Fibroblast of skin of back (primary cell): ENCODE measurements around the gene NELL1. TPM values are rescaled to one million over a fixed set of nuclear protein-coding genes. Genes with fewer than 3 reads are reported as not detected.
A peak's percentile ranks its signal among the peaks of the same experiment; 100 is the strongest.

ENCODE experiments used
- DNase-seq: peaks from one replicate; pipeline ENCODE4 v3.0.0-alpha.2; 2013
- polyA plus RNA-seq, 2 experiments: library from polyadenylated mRNA; unstranded; fragments of 120-200 nt; gene quantifications; one replicate each; pipeline ENCODE4 v1.2.1, GENCODE V29; 2013; ENCODE audit not compliant: insufficient read length in 2 of 2

The NELL1 gene
- polyA plus RNA-seq (2013, experiment 1 of 2; ENCODE audit: insufficient read length): not detected
- polyA plus RNA-seq (2013, experiment 2 of 2; ENCODE audit: insufficient read length): 0.08 TPM

- no peak for DNase-seq
These were observed at the start of gene NELL1 for GRCh38 chr11:20668844-20669819. NELL1 (plus strand) TSS chr11:20669586.

- DNase-seq: no peak
These were observed 48.4 kb upstream of the NELL1 start for GRCh38 chr11:20620988-20621387.

GRCh38 chr11:20621679-20622078 is 47.7 kb upstream of the NELL1 start:
- no peak for DNase-seq

- no peak for DNase-seq
These were observed 46.1 kb upstream of the NELL1 start for GRCh38 chr11:20623252-20623651.

GRCh38 chr11:20626279-20626678 is 43.1 kb upstream of the NELL1 start:
- no peak for DNase-seq

- no peak for DNase-seq
These were observed 42.4 kb upstream of the NELL1 start for GRCh38 chr11:20627026-20627425.

- DNase-seq: no peak
These were observed 41.7 kb upstream of the NELL1 start for GRCh38 chr11:20627701-20628100.

- DNase-seq: no peak
These were observed 37.7 kb upstream of the NELL1 start for GRCh38 chr11:20631519-20632168.

- DNase-seq: no peak
These were observed 37.2 kb upstream of the NELL1 start for GRCh38 chr11:20632169-20632532.

- DNase-seq: no peak
These were observed 35.3 kb upstream of the NELL1 start for GRCh38 chr11:20634044-20634443.

- no peak for DNase-seq
These were observed 34.6 kb upstream of the NELL1 start for GRCh38 chr11:20634781-20635180.

- DNase-seq: no peak
These were observed 31.3 kb upstream of the NELL1 start for GRCh38 chr11:20638074-20638473.

- DNase-seq: no peak
These were observed 29.7 kb upstream of the NELL1 start for GRCh38 chr11:20639688-20640087.

- DNase-seq: no peak
These were observed 29.0 kb upstream of the NELL1 start for GRCh38 chr11:20640401-20640800.

- no peak for DNase-seq
These were observed 25.0 kb upstream of the NELL1 start for GRCh38 chr11:20644360-20644759.

- peak; percentile 46 for DNase-seq
These were observed 21.3 kb upstream of the NELL1 start for GRCh38 chr11:20647976-20648565.

GRCh38 chr11:20652150-20652806 is 17.1 kb upstream of the NELL1 start:
- no peak for DNase-seq

- no peak for DNase-seq
These were observed 15.3 kb upstream of the NELL1 start for GRCh38 chr11:20654038-20654437.

GRCh38 chr11:20656901-20657300 is 12.5 kb upstream of the NELL1 start:
- DNase-seq: no peak

GRCh38 chr11:20658135-20658534 is 11.3 kb upstream of the NELL1 start:
- no peak for DNase-seq

- no peak for DNase-seq
These were observed 7.9 kb upstream of the NELL1 start for GRCh38 chr11:20661445-20661844.

GRCh38 chr11:20661850-20662249 is 7.5 kb upstream of the NELL1 start:
- DNase-seq: no peak
